ENCODE results near the gene ZSCAN31. TPM values are rescaled to one million over a fixed set of nuclear protein-coding genes. Genes with fewer than 3 reads are reported as not detected.

The ZSCAN31 gene
- polyA plus RNA-seq, 3 donors: 0.25 to 0.35 TPM; not detected in 1

GRCh38 chr6:28280595-28281287, 55.2 kb downstream of the ZSCAN31 start:
- peak overlapping the region; percentile 91 for H2AFZ ChIP-seq (ENCODE audit: insufficient read depth, low read depth, low read length, poor library complexity, severe bottlenecking)
- TF ChIP-seq CTCF (IDR thresholded peaks at IDR 0.05): no peak

DNA sequence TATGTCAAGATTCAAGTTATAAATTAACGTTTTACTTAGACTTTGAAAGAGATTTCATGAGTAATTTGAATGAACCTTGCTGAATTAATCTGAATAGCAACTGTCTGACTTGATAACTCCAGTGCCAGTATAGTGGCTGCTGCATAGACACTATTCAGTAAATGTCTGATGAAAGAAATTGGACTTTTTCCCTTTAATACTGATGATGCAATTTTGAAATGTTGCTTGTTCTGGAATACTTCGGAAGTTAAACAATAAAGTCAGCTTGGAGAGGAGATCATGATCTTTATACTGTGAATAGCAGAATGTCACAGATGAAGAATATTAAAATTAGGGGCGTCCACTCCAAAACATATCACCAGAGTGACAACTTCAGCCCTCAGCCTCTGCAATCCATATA, 58.2 kb downstream of the ZSCAN31 start:
- Mint-ChIP-seq H3K4me3 (no peak overlapping the region), H3K27ac (no peak overlapping the region), H3K4me1 (peaks cover 26% of the 10 kb centered on the region), H3K9me3 (peaks cover 0 to 4% (median 2%) of the 10 kb centered on the region in 7 donors), H3K27me3 (ENCODE audit: low read depth in 3 of 3) (peaks cover 7 to 10% (median 7%) of the 10 kb centered on the region in 3 donors), H3K36me3 (peaks cover 44% of the 10 kb centered on the region in 2 donors)
- no peak overlapping the region for H3K9ac ChIP-seq (ENCODE audit: insufficient read depth, low read length, poor library complexity, severe bottlenecking)
- H3K4me3 ChIP-seq (replicated peaks in 1 of 3; ENCODE audit: low read depth in 2 of 3, low read length in 3 of 3): no peak overlapping the region
- TF ChIP-seq CTCF (IDR thresholded peaks at IDR 0.05): no peak
- no peak for DNase-seq
- no peak overlapping the region for H2AFZ ChIP-seq (ENCODE audit: insufficient read depth, low read depth, low read length, poor library complexity, severe bottlenecking)
- intact Hi-C loops (cut with micrococcal nuclease): no loop called here
- H3K79me2 ChIP-seq (ENCODE audit: insufficient read depth, low read length): no peaks in the 10 kb centered on the region
- peaks cover 15 to 23% of the 10 kb centered on the region in 2 donors for H3K4me1 ChIP-seq (ENCODE audit: control insufficient read depth in 1 of 2, insufficient read depth in 2 of 2, low read length in 2 of 2)
- H3K27ac ChIP-seq (ENCODE audit: low read depth in 1 of 2, low read length in 2 of 2): no peak overlapping the region
- no peak overlapping the region for H3K4me2 ChIP-seq (replicated peaks; ENCODE audit: extremely low read depth, low read length, poor library complexity, severe bottlenecking)
- H3K9me3 ChIP-seq (replicated peaks in 1 of 2; ENCODE audit: control insufficient read depth in 1 of 2, insufficient read depth in 1 of 2, low read length in 2 of 2): no peaks in the 10 kb centered on the region
- peaks cover 0 to 2% of the 10 kb centered on the region in 2 donors for H3K27me3 ChIP-seq (ENCODE audit: control insufficient read depth in 2 of 2, insufficient read depth in 2 of 2, low read length in 2 of 2)
- H3K36me3 ChIP-seq (replicated peaks in 1 of 2; ENCODE audit: control insufficient read depth in 1 of 2, insufficient read depth in 2 of 2, low read length in 2 of 2): peaks cover 26 to 49% of the 10 kb centered on the region in 2 donors
- WGBS (ENCODE audit: insufficient coverage): no CpG with 5 or more reads among the region's 3 CpGs
- no peaks in the 10 kb centered on the region for H4K20me1 ChIP-seq (ENCODE audit: insufficient read depth, low read length)

More at GRCh38 chr6:28280595-28281287, 55.2 kb downstream of the ZSCAN31 start:
- Histone ChIP-seq H3K4me1 (ENCODE audit: control insufficient read depth in 1 of 2, insufficient read depth in 2 of 2, low read length in 2 of 2) (peaks cover 8 to 15% of the 10 kb centered on the region in 2 donors), H4K20me1 (ENCODE audit: insufficient read depth, low read length) (no peaks in the 10 kb centered on the region), H3K9ac (ENCODE audit: insufficient read depth, low read length, poor library complexity, severe bottlenecking) (no peak overlapping the region), H3K4me2 (replicated peaks; ENCODE audit: extremely low read depth, low read length, poor library complexity, severe bottlenecking) (peak overlapping the region; percentile 78), H3K79me2 (ENCODE audit: insufficient read depth, low read length) (no peaks in the 10 kb centered on the region), H3K36me3 (replicated peaks in 1 of 2; ENCODE audit: control insufficient read depth in 1 of 2, insufficient read depth in 2 of 2, low read length in 2 of 2) (peaks cover 13 to 19% of the 10 kb centered on the region in 2 donors), H3K27ac (ENCODE audit: low read depth in 1 of 2, low read length in 2 of 2) (no peak overlapping the region), H3K4me3 (replicated peaks in 1 of 3; ENCODE audit: low read depth in 2 of 3, low read length in 3 of 3) (peak overlapping the region; percentile 32 to 74 (median 35)), H3K9me3 (replicated peaks in 1 of 2; ENCODE audit: control insufficient read depth in 1 of 2, insufficient read depth in 1 of 2, low read length in 2 of 2) (peaks cover 0 to 3% of the 10 kb centered on the region in 2 donors), H3K27me3 (ENCODE audit: control insufficient read depth in 2 of 2, insufficient read depth in 2 of 2, low read length in 2 of 2) (peaks cover 0 to 2% of the 10 kb centered on the region in 2 donors)
- H3K27me3 Mint-ChIP-seq (ENCODE audit: low read depth in 3 of 3): peaks cover 7 to 10% (median 9%) of the 10 kb centered on the region in 3 donors
- H3K36me3 Mint-ChIP-seq: peaks cover 21 to 23% of the 10 kb centered on the region in 2 donors
- no CpG with 5 or more reads among the region's 3 CpGs for WGBS (ENCODE audit: insufficient coverage)
- peaks cover 12% of the 10 kb centered on the region for H3K4me1 Mint-ChIP-seq
- DNase-seq: no peak
- peak overlapping the region; percentile 74 to 92 for H3K4me3 Mint-ChIP-seq
- no peak overlapping the region for H3K27ac Mint-ChIP-seq
- H3K9me3 Mint-ChIP-seq: peaks cover 4 to 7% (median 6%) of the 10 kb centered on the region in 7 donors
- intact Hi-C loops (cut with micrococcal nuclease): no loop called here
